Measurements from ENCODE around the gene TXNDC2.

The TXNDC2 gene

GRCh38 chr18:9925795-9926194, 40.0 kb downstream of the TXNDC2 start:
- Histone ChIP-seq H3K4me3 (ENCODE audit: low read length) (no peak overlapping the region), H2AFZ (ENCODE audit: low read length) (no peak overlapping the region), H3K79me2 (ENCODE audit: low read length) (peaks cover 100% of the 10 kb centered on the region), H3K27me3 (replicated peaks; ENCODE audit: insufficient read depth, low read length) (no peaks in the 10 kb centered on the region), H3K36me3 (replicated peaks; ENCODE audit: insufficient read depth, low read length) (no peaks in the 10 kb centered on the region), H3F3A (ENCODE audit: insufficient read depth, low read length) (no peaks in the 10 kb centered on the region), H3K9me3 (replicated peaks; ENCODE audit: insufficient read depth, low read length) (no peaks in the 10 kb centered on the region), H3K9me2 (replicated peaks; ENCODE audit: insufficient read depth, low read length) (no peaks in the 10 kb centered on the region), H3K9ac (ENCODE audit: low read length) (no peak overlapping the region), H3K27ac (ENCODE audit: low read length) (no peak overlapping the region), H3K4me1 (ENCODE audit: low read length) (peaks cover 10% of the 10 kb centered on the region), H4K20me1 (ENCODE audit: insufficient read depth, low read length) (peaks cover 95% of the 10 kb centered on the region), H3K4me2 (ENCODE audit: low read depth, low read length) (no peak overlapping the region)
- DNase-seq = no peak
- no peak for TF ChIP-seq EZH2 (optimal IDR thresholded peaks at IDR 0.05; ENCODE audit: low read depth, low read length)
- no peak for TF ChIP-seq CTCF (IDR thresholded peaks at IDR 0.05; ENCODE audit: low read length)
- TF ChIP-seq EZH2phosphoT487 (IDR thresholded peaks at IDR 0.05; ENCODE audit: low read length) = no peak

- Histone ChIP-seq H3K4me3 (ENCODE audit: low read length) (no peak overlapping the region), H3K9me3 (replicated peaks; ENCODE audit: insufficient read depth, low read length) (no peaks in the 10 kb centered on the region), H3F3A (ENCODE audit: insufficient read depth, low read length) (no peaks in the 10 kb centered on the region), H3K79me2 (ENCODE audit: low read length) (peaks cover 100% of the 10 kb centered on the region), H3K36me3 (replicated peaks; ENCODE audit: insufficient read depth, low read length) (no peaks in the 10 kb centered on the region; the same call in 1 of the 2 replicates), H3K4me1 (ENCODE audit: low read length) (peaks cover 9% of the 10 kb centered on the region), H3K4me2 (ENCODE audit: low read depth, low read length) (no peak overlapping the region), H3K27me3 (replicated peaks; ENCODE audit: insufficient read depth, low read length) (no peaks in the 10 kb centered on the region), H2AFZ (ENCODE audit: low read length) (no peak overlapping the region), H3K27ac (ENCODE audit: low read length) (no peak overlapping the region), H4K20me1 (ENCODE audit: insufficient read depth, low read length) (peaks cover 95% of the 10 kb centered on the region), H3K9me2 (replicated peaks; ENCODE audit: insufficient read depth, low read length) (no peaks in the 10 kb centered on the region), H3K9ac (ENCODE audit: low read length) (no peak overlapping the region)
- DNase-seq = no peak
- TF ChIP-seq CTCF (IDR thresholded peaks at IDR 0.05; ENCODE audit: low read length) = no peak
- no peak for TF ChIP-seq EZH2 (optimal IDR thresholded peaks at IDR 0.05; ENCODE audit: low read depth, low read length)
- no peak for TF ChIP-seq EZH2phosphoT487 (IDR thresholded peaks at IDR 0.05; ENCODE audit: low read length)
These were observed 40.6 kb downstream of the TXNDC2 start for GRCh38 chr18:9926223-9926894.

- H3K36me3 ChIP-seq (replicated peaks; ENCODE audit: insufficient read depth, low read length) = no peaks in the 10 kb centered on the region; the same call in 1 of the 2 replicates
These were observed 41.2 kb downstream of the TXNDC2 start for GRCh38 chr18:9926977-9927376.

More at GRCh38 chr18:9926977-9927376, 41.2 kb downstream of the TXNDC2 start:
- H3F3A ChIP-seq (ENCODE audit: insufficient read depth, low read length) = no peaks in the 10 kb centered on the region
- no peak overlapping the region for H3K27ac ChIP-seq (ENCODE audit: low read length)
- no peaks in the 10 kb centered on the region for H3K9me3 ChIP-seq (replicated peaks; ENCODE audit: insufficient read depth, low read length)
- no peaks in the 10 kb centered on the region for H3K9me2 ChIP-seq (replicated peaks; ENCODE audit: insufficient read depth, low read length)
- TF ChIP-seq EZH2 (optimal IDR thresholded peaks at IDR 0.05; ENCODE audit: low read depth, low read length) (no peak), EZH2phosphoT487 (IDR thresholded peaks at IDR 0.05; ENCODE audit: low read length) (no peak), CTCF (IDR thresholded peaks at IDR 0.05; ENCODE audit: low read length) (no peak)
- DNase-seq = no peak
- peaks cover 94% of the 10 kb centered on the region for H4K20me1 ChIP-seq (ENCODE audit: insufficient read depth, low read length)
- no peak overlapping the region for H3K9ac ChIP-seq (ENCODE audit: low read length)
- H3K27me3 ChIP-seq (replicated peaks; ENCODE audit: insufficient read depth, low read length) = no peaks in the 10 kb centered on the region
- no peak overlapping the region for H3K4me3 ChIP-seq (ENCODE audit: low read length)
- H3K4me2 ChIP-seq (ENCODE audit: low read depth, low read length) = no peak overlapping the region
- peaks cover 100% of the 10 kb centered on the region for H3K79me2 ChIP-seq (ENCODE audit: low read length)
- H2AFZ ChIP-seq (ENCODE audit: low read length) = no peak overlapping the region
- peaks cover 7% of the 10 kb centered on the region for H3K4me1 ChIP-seq (ENCODE audit: low read length)
